Right lobe of liver (tissue), 4 donors: Measurements from ENCODE around the gene KLHL14.

Experiments used
- POLR2A ChIP-seq: fragments of 450-650 bp; IDR thresholded peaks from one replicate; pipeline ENCODE4 v1.6.1; 2017; ENCODE audit warnings: antibody characterized with exemption, mild to moderate bottlenecking
- TF ChIP-seq, protein P1 (sequence below), 4 donors: fragments of 200-600 bp in 3 of 4; fragments of 450-650 bp in 1 of 4; IDR thresholded peaks; one replicate each; pipeline versions ENCODE4 v1.5.1 to v1.8.0; 2016 to 2022; ENCODE audit warnings: antibody characterized with exemption in 4 of 4, mild to moderate bottlenecking in 2 of 4
- donor health status: DM: no; HTN: no; CAD: no.
- donor health status: DM: no; HTN: no; CAD: no.
- donor health status: DM: no; HTN: yes; CAD: no.

DNA sequence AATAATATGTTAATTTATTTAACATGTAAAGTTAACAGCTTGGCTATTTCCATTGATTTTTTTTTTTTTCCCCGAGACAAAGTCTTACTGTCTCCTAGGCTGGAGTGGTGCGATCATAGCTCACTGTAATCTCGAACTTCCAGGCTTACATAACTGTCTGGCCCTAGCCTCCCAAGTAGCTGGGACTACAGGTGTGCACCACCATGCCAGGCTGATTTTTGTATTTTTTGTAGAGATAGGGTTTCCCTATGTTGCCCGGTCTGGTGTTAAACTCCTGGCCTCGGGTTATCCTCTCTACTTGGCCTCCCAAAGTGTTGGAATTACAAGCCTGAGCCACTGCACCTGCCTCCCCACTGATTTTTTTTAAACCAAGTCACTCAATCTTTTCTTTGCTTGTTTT, 32.5 kb upstream of the KLHL14 start:
- TF ChIP-seq, protein P1, sequence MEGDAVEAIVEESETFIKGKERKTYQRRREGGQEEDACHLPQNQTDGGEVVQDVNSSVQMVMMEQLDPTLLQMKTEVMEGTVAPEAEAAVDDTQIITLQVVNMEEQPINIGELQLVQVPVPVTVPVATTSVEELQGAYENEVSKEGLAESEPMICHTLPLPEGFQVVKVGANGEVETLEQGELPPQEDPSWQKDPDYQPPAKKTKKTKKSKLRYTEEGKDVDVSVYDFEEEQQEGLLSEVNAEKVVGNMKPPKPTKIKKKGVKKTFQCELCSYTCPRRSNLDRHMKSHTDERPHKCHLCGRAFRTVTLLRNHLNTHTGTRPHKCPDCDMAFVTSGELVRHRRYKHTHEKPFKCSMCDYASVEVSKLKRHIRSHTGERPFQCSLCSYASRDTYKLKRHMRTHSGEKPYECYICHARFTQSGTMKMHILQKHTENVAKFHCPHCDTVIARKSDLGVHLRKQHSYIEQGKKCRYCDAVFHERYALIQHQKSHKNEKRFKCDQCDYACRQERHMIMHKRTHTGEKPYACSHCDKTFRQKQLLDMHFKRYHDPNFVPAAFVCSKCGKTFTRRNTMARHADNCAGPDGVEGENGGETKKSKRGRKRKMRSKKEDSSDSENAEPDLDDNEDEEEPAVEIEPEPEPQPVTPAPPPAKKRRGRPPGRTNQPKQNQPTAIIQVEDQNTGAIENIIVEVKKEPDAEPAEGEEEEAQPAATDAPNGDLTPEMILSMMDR (IDR thresholded peaks at IDR 0.05) = no peak
- no peak for TF ChIP-seq POLR2A
